CD14-positive monocyte (primary cell): ENCODE data around the gene LRRTM3. TPM values are rescaled to one million over a fixed set of nuclear protein-coding genes. Genes with fewer than 3 reads are reported as not detected.

Experiments
- DNase-seq, 3 donors: peaks; one replicate each; pipeline ENCODE4 v3.0.0-alpha.2; 2011 to 2022
- H2AFZ ChIP-seq: 2 replicates; pipeline ENCODE4 v1.6.0; 2012; ENCODE audit warnings: mild to moderate bottlenecking, low read depth, low read length, inconsistent platforms; ENCODE audit not compliant: insufficient read depth, poor library complexity, severe bottlenecking
- H3K27ac ChIP-seq, 2 donors: 1 replicate in 1 of 2; 2 replicates in 1 of 2; pipeline ENCODE4 v1.5.1; 2012 to 2013; ENCODE audit warnings: low read length in 2 of 2, control low read depth in 1 of 2, inconsistent platforms in 1 of 2, low read depth in 1 of 2, mild to moderate bottlenecking in 1 of 2
- H3K27me3 ChIP-seq, 2 donors: one replicate each; pipeline versions ENCODE4 v1.6.0 to v1.6.1; 2011 to 2013; ENCODE audit warnings: low read length in 2 of 2; ENCODE audit not compliant: control insufficient read depth in 2 of 2, insufficient read depth in 2 of 2
- H3K36me3 ChIP-seq, 2 donors: replicated peaks in 1 of 2; 1 replicate in 1 of 2; 2 replicates in 1 of 2; pipeline versions ENCODE4 v1.5.1 to v1.6.1; 2012 to 2013; ENCODE audit warnings: low read length in 2 of 2, control low read depth in 1 of 2, inconsistent platforms in 1 of 2, mild to moderate bottlenecking in 1 of 2; ENCODE audit not compliant: insufficient read depth in 2 of 2, control insufficient read depth in 1 of 2
- H3K4me1 ChIP-seq, 2 donors: 1 replicate in 1 of 2; 2 replicates in 1 of 2; pipeline versions ENCODE4 v1.5.1 to v1.6.1; 2012 to 2013; ENCODE audit warnings: low read length in 2 of 2, control low read depth in 1 of 2, inconsistent platforms in 1 of 2, mild to moderate bottlenecking in 1 of 2, moderate library complexity in 1 of 2; ENCODE audit not compliant: insufficient read depth in 2 of 2, control insufficient read depth in 1 of 2
- H3K4me2 ChIP-seq: replicated peaks from 2 replicates; pipeline ENCODE3; 2012; ENCODE audit warnings: low read length, moderate library complexity, mild to moderate bottlenecking; ENCODE audit not compliant: poor library complexity, severe bottlenecking; ENCODE audit errors: extremely low read depth
- H3K4me3 ChIP-seq, 3 experiments: fragments of 200-600 bp in 1 of 3; sonication (generic) in 1 of 3; replicated peaks in 1 of 3; 1 replicate in 2 of 3; 2 replicates in 1 of 3; pipeline ENCODE4 v1.5.1; 2011 to 2013; ENCODE audit warnings: low read length in 3 of 3, mild to moderate bottlenecking in 3 of 3, control low read depth in 2 of 3, low read depth in 2 of 3, inconsistent platforms in 1 of 3, moderate library complexity in 1 of 3
- H3K79me2 ChIP-seq: 2 replicates; pipeline ENCODE4 v1.6.0; 2012; ENCODE audit warnings: mild to moderate bottlenecking, control low read depth, inconsistent platforms, low read length, moderate library complexity; ENCODE audit not compliant: insufficient read depth
- H3K9ac ChIP-seq: 2 replicates; pipeline ENCODE4 v1.6.0; 2017; ENCODE audit warnings: low read length, mild to moderate bottlenecking; ENCODE audit not compliant: insufficient read depth, poor library complexity, severe bottlenecking
- H3K9me3 ChIP-seq, 2 donors: replicated peaks in 1 of 2; 1 replicate in 1 of 2; 2 replicates in 1 of 2; pipeline versions ENCODE4 v1.5.1 to v1.6.1; 2012 to 2013; ENCODE audit warnings: low read length in 2 of 2, control low read depth in 1 of 2; ENCODE audit not compliant: control insufficient read depth in 1 of 2, insufficient read depth in 1 of 2
- H4K20me1 ChIP-seq: 2 replicates; pipeline ENCODE4 v1.6.0; 2012; ENCODE audit warnings: mild to moderate bottlenecking, low read length, control low read depth, moderate library complexity; ENCODE audit not compliant: insufficient read depth
- H3K27ac Mint-ChIP-seq, 7 donors: one replicate each; pipeline ENCODE4 v1.8.0; 2020; ENCODE audit warnings: mild to moderate bottlenecking in 7 of 7, mixed read lengths in 7 of 7, moderate library complexity in 6 of 7, inconsistent platforms in 2 of 7
- H3K27me3 Mint-ChIP-seq, 3 donors: one replicate each; pipeline ENCODE4 v1.8.0; 2021 to 2022; ENCODE audit warnings: low read depth in 3 of 3, mild to moderate bottlenecking in 3 of 3, mixed read lengths in 3 of 3, moderate library complexity in 3 of 3, inconsistent platforms in 1 of 3
- H3K36me3 Mint-ChIP-seq, 2 donors: one replicate each; pipeline ENCODE4 v1.8.0; 2020; ENCODE audit warnings: mixed read lengths in 2 of 2, inconsistent platforms in 1 of 2, mild to moderate bottlenecking in 1 of 2
- H3K4me1 Mint-ChIP-seq: one replicate; pipeline ENCODE4 v1.8.0; 2020; ENCODE audit warnings: mild to moderate bottlenecking, mixed read lengths
- H3K4me3 Mint-ChIP-seq, 2 donors: one replicate each; pipeline ENCODE4 v1.8.0; 2020; ENCODE audit warnings: mild to moderate bottlenecking in 2 of 2, mixed read lengths in 2 of 2, moderate library complexity in 1 of 2
- H3K9me3 Mint-ChIP-seq, 7 donors: one replicate each; pipeline ENCODE4 v1.8.0; 2020 to 2022; ENCODE audit warnings: mixed read lengths in 7 of 7, mild to moderate bottlenecking in 6 of 7, moderate library complexity in 6 of 7, inconsistent platforms in 2 of 7
- WGBS: methylation state at CpG from one replicate; pipeline ENCODE4 v1.1.5; 2013; ENCODE audit warnings: missing lambda C conversion rate; ENCODE audit not compliant: insufficient coverage; 5-methylcytosine and 5-hydroxymethylcytosine counted together
- intact Hi-C, 2 donors: fragments of 100-400 bp; cut with micrococcal nuclease; formaldehyde crosslinking; loops; one replicate each; pipeline versions ENCODE4 v1.15.0 to v1.15.1; 2023
- polyA plus RNA-seq, 3 donors: library from polyadenylated mRNA; depleted of rRNA in 1 of 3; unstranded in 2 of 3; stranded (reverse) in 1 of 3; fragments of 300-500 nt in 2 of 3; fragments of >200 nt in 1 of 3; fragmentation: Illumina TruSeq in 2 of 3; gene quantifications; 1 replicate in 2 of 3; 2 replicates in 1 of 3; pipeline ENCODE4 v1.2.3, GENCODE V29; 2012 to 2021
- TF ChIP-seq, protein P1 (sequence below): fragments of 200-600 bp; IDR thresholded peaks from one replicate; pipeline ENCODE4 v1.8.0; 2022; ENCODE audit warnings: antibody characterized with exemption, mild to moderate bottlenecking

The LRRTM3 gene
- polyA plus RNA-seq, 3 donors: not detected

DNA sequence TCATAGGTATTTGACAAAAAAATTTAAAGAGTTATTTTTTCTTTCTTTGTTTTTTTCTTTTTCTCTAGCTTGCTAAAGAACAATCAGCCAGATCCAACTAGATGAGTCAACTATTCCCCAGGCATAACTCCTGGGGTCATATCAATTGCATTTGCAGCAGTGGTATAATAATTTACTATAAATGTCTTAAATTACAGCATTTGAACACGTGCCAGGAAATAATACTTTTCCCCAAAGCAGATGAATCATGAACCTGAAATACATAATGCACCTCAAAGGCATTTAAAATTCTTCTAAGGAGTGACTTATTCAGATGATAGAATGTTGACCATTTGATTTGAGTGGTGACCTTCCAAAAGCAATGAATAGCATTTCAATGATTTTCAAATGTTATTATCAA is 190.1 kb downstream of the LRRTM3 start:
- WGBS: no CpG with 5 or more reads among the region's 1 CpG
- no peak overlapping the region for H3K27ac Mint-ChIP-seq
- no peak overlapping the region for H3K9ac ChIP-seq
- H3K27ac ChIP-seq: no peak overlapping the region
- no peaks in the 10 kb centered on the region for H3K36me3 ChIP-seq
- no peak for DNase-seq
- no peaks in the 10 kb centered on the region for H3K27me3 ChIP-seq
- TF ChIP-seq, protein P1, sequence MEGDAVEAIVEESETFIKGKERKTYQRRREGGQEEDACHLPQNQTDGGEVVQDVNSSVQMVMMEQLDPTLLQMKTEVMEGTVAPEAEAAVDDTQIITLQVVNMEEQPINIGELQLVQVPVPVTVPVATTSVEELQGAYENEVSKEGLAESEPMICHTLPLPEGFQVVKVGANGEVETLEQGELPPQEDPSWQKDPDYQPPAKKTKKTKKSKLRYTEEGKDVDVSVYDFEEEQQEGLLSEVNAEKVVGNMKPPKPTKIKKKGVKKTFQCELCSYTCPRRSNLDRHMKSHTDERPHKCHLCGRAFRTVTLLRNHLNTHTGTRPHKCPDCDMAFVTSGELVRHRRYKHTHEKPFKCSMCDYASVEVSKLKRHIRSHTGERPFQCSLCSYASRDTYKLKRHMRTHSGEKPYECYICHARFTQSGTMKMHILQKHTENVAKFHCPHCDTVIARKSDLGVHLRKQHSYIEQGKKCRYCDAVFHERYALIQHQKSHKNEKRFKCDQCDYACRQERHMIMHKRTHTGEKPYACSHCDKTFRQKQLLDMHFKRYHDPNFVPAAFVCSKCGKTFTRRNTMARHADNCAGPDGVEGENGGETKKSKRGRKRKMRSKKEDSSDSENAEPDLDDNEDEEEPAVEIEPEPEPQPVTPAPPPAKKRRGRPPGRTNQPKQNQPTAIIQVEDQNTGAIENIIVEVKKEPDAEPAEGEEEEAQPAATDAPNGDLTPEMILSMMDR: no peak
- no peak overlapping the region for H3K4me3 ChIP-seq
- intact Hi-C loops: no loop called here
- no peaks in the 10 kb centered on the region for H3K27me3 Mint-ChIP-seq
- no peaks in the 10 kb centered on the region for H4K20me1 ChIP-seq
- H3K4me3 Mint-ChIP-seq: no peak overlapping the region
- H3K36me3 Mint-ChIP-seq: no peaks in the 10 kb centered on the region
- no peak overlapping the region for H3K4me2 ChIP-seq
- no peaks in the 10 kb centered on the region for H3K4me1 Mint-ChIP-seq
- H3K9me3 Mint-ChIP-seq: no peaks in the 10 kb centered on the region
- no peaks in the 10 kb centered on the region for H3K79me2 ChIP-seq
- no peaks in the 10 kb centered on the region for H3K9me3 ChIP-seq
- H3K4me1 ChIP-seq: no peaks in the 10 kb centered on the region
- no peak overlapping the region for H2AFZ ChIP-seq

DNA sequence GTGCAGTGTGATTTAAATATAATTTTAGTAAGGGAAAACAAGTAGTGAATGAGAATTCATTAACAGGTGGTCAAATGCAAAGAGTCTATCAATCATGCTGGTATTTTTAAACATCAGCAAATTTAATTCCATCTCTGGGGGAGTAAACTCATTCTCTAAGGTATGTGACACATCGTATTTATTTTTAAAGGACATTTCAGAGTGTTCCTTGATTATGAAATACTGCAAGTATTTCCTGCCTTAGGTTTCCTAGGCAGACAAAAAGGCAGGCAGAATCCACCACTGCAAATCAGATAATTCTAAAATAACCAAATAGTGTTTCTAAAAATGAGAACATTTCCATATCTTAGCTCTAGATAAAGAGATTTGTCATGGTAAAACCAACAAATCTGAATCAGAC is 193.8 kb downstream of the LRRTM3 start:
- Histone ChIP-seq H2AFZ (no peak overlapping the region), H3K4me2 (no peak overlapping the region)
- intact Hi-C loops: no loop called here

More for the DNA sequence above, 193.8 kb downstream of the LRRTM3 start:
- no peaks in the 10 kb centered on the region for H3K36me3 ChIP-seq
- no peaks in the 10 kb centered on the region for H3K79me2 ChIP-seq
- TF ChIP-seq, protein P1: no peak
- no peaks in the 10 kb centered on the region for H3K9me3 ChIP-seq
- H3K4me1 ChIP-seq: no peaks in the 10 kb centered on the region
- no peaks in the 10 kb centered on the region for H3K27me3 Mint-ChIP-seq
- H3K4me3 Mint-ChIP-seq: no peak overlapping the region
- H3K9ac ChIP-seq: no peak overlapping the region
- no peak overlapping the region for H3K4me3 ChIP-seq
- H3K27me3 ChIP-seq: no peaks in the 10 kb centered on the region
- no peaks in the 10 kb centered on the region for H3K9me3 Mint-ChIP-seq
- no peaks in the 10 kb centered on the region for H3K4me1 Mint-ChIP-seq
- DNase-seq: no peak
- H3K27ac Mint-ChIP-seq: no peak overlapping the region
- no CpG with 5 or more reads among the region's 1 CpG for WGBS
- no peaks in the 10 kb centered on the region for H3K36me3 Mint-ChIP-seq
- H4K20me1 ChIP-seq: no peaks in the 10 kb centered on the region
- H3K27ac ChIP-seq: no peak overlapping the region
